ENCODE data around the gene RAD51B. TPM values are rescaled to one million over a fixed set of nuclear protein-coding genes. Genes with fewer than 3 reads are reported as not detected.
A peak's percentile ranks its signal among the peaks of the same experiment; 100 is the strongest.

The RAD51B gene
- total and polyA plus RNA-seq, 8 donors = 1.8 to 30.7 (median 15.3) TPM

DNA sequence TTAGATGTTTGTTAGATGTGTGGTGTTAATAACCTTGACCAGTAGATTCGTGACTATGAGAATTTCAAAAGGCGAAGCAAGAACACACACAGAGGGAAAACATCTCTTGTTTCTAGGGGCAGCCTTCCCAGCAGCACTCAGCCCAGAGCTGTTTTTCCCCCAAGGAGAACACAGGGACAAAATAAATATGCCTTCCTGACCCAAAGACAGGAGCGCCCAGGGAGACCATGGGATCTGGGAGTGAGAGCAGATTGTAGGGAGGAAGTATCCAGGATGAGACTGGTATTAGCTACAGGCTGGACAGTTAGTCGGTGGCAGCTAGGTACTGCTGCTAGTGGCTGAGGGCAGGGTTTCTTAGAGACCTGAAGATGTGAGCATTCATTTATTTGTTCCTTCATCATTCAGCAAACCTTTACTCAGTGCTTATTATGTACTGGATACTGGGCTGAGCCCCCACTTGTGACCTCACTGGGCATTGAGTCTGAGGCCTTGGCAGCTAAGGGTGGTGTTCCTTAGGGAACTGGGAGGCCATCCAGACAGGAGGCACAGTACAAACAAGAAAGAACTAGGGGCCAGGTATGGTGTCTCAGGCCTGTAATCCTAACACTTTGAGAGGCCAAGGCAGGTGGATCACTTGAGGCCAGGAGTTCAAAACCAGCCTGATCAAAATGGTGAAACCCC lies 503.5 kb downstream of the RAD51B start:
- WGBS, 5 donors = 79 to 91% (median 88%) methylated on average over 4 of the region's 4 CpGs
- Histone ChIP-seq H3K4me3 (no peak overlapping the region), H3K27me3 (no peaks in the 10 kb centered on the region), H3K27ac (peak overlapping the region in 1 of 5 donors; percentile 48), H3K4me1 (peaks cover 0 to 25% (median 0%) of the 10 kb centered on the region in 4 donors), H3K9me3 (no peaks in the 10 kb centered on the region), H3K36me3 (no peaks in the 10 kb centered on the region)
- no peak for TF ChIP-seq EP300 (IDR thresholded peaks at IDR 0.05)
- TF ChIP-seq POLR2AphosphoS5 (IDR thresholded peaks at IDR 0.05) = no peak
- TF ChIP-seq, protein P1, sequence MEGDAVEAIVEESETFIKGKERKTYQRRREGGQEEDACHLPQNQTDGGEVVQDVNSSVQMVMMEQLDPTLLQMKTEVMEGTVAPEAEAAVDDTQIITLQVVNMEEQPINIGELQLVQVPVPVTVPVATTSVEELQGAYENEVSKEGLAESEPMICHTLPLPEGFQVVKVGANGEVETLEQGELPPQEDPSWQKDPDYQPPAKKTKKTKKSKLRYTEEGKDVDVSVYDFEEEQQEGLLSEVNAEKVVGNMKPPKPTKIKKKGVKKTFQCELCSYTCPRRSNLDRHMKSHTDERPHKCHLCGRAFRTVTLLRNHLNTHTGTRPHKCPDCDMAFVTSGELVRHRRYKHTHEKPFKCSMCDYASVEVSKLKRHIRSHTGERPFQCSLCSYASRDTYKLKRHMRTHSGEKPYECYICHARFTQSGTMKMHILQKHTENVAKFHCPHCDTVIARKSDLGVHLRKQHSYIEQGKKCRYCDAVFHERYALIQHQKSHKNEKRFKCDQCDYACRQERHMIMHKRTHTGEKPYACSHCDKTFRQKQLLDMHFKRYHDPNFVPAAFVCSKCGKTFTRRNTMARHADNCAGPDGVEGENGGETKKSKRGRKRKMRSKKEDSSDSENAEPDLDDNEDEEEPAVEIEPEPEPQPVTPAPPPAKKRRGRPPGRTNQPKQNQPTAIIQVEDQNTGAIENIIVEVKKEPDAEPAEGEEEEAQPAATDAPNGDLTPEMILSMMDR (IDR thresholded peaks at IDR 0.05) = no peak
- TF ChIP-seq POLR2A (IDR thresholded peaks at IDR 0.05) = no peak
- intact Hi-C loops (cut with DNase I; ENCODE audit: low total_unique reads) = no loop called here
- peak in 1 of 2 donors; percentile 72 for DNase-seq

DNA sequence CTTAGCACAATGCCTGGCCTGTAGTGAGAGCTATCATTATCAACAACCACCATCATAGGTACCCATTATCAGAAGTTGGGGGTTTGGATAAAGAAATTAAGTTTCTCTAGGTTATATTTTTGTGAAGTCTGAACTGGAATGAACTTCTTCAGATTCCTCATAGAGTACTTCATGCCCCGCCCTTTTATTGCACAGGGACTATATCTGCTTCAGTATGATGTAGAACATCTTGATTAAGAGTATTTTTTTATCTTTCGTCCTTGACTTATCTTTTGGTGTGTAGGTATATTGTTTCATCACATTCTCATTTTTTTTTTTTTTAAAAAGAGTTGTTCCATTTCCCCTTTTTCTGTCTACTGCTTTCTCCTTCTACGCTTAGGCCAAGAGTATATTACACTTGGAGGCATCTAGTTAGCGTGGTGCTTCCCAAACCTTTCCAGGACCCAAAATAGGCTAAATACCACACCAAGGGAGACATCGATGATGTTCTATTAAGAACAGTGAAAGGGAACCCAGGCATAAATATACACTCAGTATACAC lies 505.8 kb downstream of the RAD51B start:
- WGBS, 5 donors = 87 to 94% (median 91%) methylated on average over 5 of the region's 5 CpGs
- intact Hi-C loops (cut with DNase I; ENCODE audit: low total_unique reads) = no loop called here
- Histone ChIP-seq H3K4me3 (no peak overlapping the region), H3K27me3 (no peaks in the 10 kb centered on the region), H3K36me3 (no peaks in the 10 kb centered on the region), H3K4me1 (peaks cover 0 to 16% (median 0%) of the 10 kb centered on the region in 4 donors), H3K27ac (no peak overlapping the region), H3K9me3 (no peaks in the 10 kb centered on the region)
- no peak for TF ChIP-seq EP300 (IDR thresholded peaks at IDR 0.05)
- no peak for DNase-seq

DNA sequence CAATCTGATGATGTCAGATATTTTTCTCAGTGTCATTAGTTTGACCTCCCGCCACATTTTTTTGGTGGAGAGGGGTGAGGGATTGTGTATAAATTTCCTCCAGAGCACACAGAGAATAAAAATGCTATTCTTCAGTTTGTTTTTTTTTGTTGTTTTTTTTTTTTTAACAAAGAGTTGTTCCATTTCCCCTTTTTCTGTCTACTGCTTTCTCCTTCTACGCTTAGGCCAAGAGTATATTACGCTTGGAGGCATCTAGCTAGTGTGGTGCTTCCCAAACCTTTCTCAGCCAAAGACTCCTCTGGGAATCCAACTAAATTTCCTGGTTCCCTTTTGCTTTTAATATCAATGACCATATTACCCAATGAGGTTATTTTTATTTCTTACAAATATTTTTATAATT lies 507.7 kb downstream of the RAD51B start:
- Histone ChIP-seq H3K4me1 (peaks cover 0 to 16% (median 5%) of the 10 kb centered on the region in 4 donors), H3K27ac (no peak overlapping the region), H3K27me3 (no peaks in the 10 kb centered on the region), H3K9me3 (no peaks in the 10 kb centered on the region), H3K4me3 (no peak overlapping the region), H3K36me3 (no peaks in the 10 kb centered on the region)
- DNase-seq = no peak
- TF ChIP-seq, protein P1 (IDR thresholded peaks at IDR 0.05) = no peak
- TF ChIP-seq POLR2AphosphoS5 (IDR thresholded peaks at IDR 0.05) (no peak), EP300 (IDR thresholded peaks at IDR 0.05) (no peak), POLR2A (IDR thresholded peaks at IDR 0.05) (no peak)
- intact Hi-C loops (cut with DNase I; ENCODE audit: low total_unique reads) = no loop called here
- WGBS, 5 donors = 83 to 98% (median 91%) methylated on average over 3 of the region's 3 CpGs

DNA sequence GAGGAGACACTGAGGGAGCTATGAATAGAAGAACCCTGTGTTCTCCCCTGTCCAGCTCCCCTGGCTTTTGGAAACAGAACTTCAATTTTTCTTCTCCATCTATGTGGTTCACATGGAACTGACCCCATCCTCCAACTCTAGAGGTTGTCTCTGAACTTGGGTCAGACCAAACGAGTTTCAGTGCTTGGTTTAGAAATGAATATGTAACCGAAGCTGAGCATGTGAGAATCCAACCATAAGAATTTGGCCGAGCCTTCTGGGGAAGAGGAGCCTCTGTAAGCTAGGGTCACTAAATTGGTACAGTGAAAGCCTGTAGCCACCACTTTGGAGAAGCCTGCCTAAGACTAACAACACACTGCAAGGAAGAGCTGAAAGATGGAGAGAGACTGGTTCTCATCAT lies 508.9 kb downstream of the RAD51B start:
- no peaks in the 10 kb centered on the region for H3K36me3 ChIP-seq
- H3K27ac ChIP-seq = no peak overlapping the region
- no peak for DNase-seq
- intact Hi-C loops (cut with DNase I; ENCODE audit: low total_unique reads) = no loop called here
- H3K4me3 ChIP-seq = no peak overlapping the region
- no peaks in the 10 kb centered on the region for H3K27me3 ChIP-seq
- no peaks in the 10 kb centered on the region for H3K9me3 ChIP-seq
- no peak for TF ChIP-seq POLR2A (IDR thresholded peaks at IDR 0.05)
- no peak for TF ChIP-seq EP300 (IDR thresholded peaks at IDR 0.05)
- no peak for TF ChIP-seq POLR2AphosphoS5 (IDR thresholded peaks at IDR 0.05)
- TF ChIP-seq, protein P1 (IDR thresholded peaks at IDR 0.05) = no peak
- H3K4me1 ChIP-seq = peaks cover 0 to 13% (median 4%) of the 10 kb centered on the region in 4 donors
- WGBS, 5 donors = 89 to 97% (median 94%) methylated on average over 3 of the region's 3 CpGs

DNA sequence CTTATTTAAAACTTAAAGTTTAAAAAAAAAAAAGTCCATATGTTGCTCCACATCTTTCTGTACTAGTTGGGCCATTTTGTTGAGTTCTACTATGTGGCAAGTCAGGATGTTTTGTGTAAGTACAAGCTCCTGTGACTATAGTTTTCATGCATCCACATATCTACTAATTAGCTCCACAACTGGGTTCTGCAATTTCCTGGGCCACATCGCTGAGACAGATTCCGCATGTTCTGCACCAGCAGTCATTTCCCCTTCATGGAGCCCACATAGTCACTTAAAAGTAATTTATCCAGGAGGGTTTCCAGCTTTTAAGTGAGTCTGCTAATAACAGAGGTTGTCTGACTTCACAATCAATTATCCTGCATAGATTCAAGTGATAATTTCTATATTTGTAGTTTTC lies 511.8 kb downstream of the RAD51B start:
- no peaks in the 10 kb centered on the region for H3K9me3 ChIP-seq
- H3K27me3 ChIP-seq = no peaks in the 10 kb centered on the region
- no peak overlapping the region for H3K4me3 ChIP-seq
- intact Hi-C loops (cut with DNase I; ENCODE audit: low total_unique reads) = no loop called here
- no peaks in the 10 kb centered on the region for H3K36me3 ChIP-seq
- H3K27ac ChIP-seq = no peak overlapping the region
- peaks cover 0 to 13% (median 5%) of the 10 kb centered on the region in 4 donors for H3K4me1 ChIP-seq
- TF ChIP-seq POLR2AphosphoS5 (IDR thresholded peaks at IDR 0.05) = no peak
- no peak for TF ChIP-seq POLR2A (IDR thresholded peaks at IDR 0.05)
- no peak for TF ChIP-seq EP300 (IDR thresholded peaks at IDR 0.05)
- TF ChIP-seq, protein P1 (IDR thresholded peaks at IDR 0.05) = no peak
- WGBS, 5 donors = 75 to 97% (median 89%) methylated on average over 2 of the region's 2 CpGs
- DNase-seq = no peak
